ENCODE measurements around the gene TRAPPC3.

- no peak for TF ChIP-seq CTCF (IDR thresholded peaks at IDR 0.05)
- no peak for TF ChIP-seq EZH2 (IDR thresholded peaks at IDR 0.05; ENCODE audit: borderline replicate concordance, insufficient read depth, low read depth, low read length, poor library complexity, severe bottlenecking)
These were observed 2.0 kb upstream of the TRAPPC3 start for GRCh38 chr1:36151134-36151844.
